AG04449 (cell line): Measurements from ENCODE around the gene LCN2.
"Not testable (repeated sequence)": the region's sequence is repeated elsewhere in the genome, so short reads cannot be mapped to it uniquely, and the experiment has no call there.

Experiments
- CTCF ChIA-PET: fragments of 350-600 bp; formaldehyde crosslinking; extraction: SDS; loops from one replicate; lab custom pipeline; 2021; ENCODE audit warnings: antibody characterized with exemption; lab: Yijun Ruan, JAX
- POLR2A ChIA-PET: fragments of 400-600, 350-600 bp; formaldehyde crosslinking; extraction: SDS; loops from one replicate; lab custom pipeline; 2020; ENCODE audit warnings: antibody characterized with exemption, inconsistent platforms; lab: Yijun Ruan, JAX
- DNase-seq: peaks from one replicate; pipeline ENCODE4 v3.0.0-alpha.2; 2010; ENCODE audit warnings: low read depth, low spot score
- H3K4me3 ChIP-seq: 2 replicates; pipeline ENCODE4 v1.5.1; 2011; ENCODE audit warnings: low read depth, mild to moderate bottlenecking, control low read depth, low read length
- TF ChIP-seq, protein P1 (sequence below): IDR thresholded peaks from one replicate; pipeline ENCODE4 v1.5.1; 2011; ENCODE audit warnings: mild to moderate bottlenecking, moderate library complexity, low read length, control low read depth, inconsistent platforms; ENCODE audit not compliant: insufficient read depth; ENCODE audit errors: missing control alignments

The LCN2 gene

DNA sequence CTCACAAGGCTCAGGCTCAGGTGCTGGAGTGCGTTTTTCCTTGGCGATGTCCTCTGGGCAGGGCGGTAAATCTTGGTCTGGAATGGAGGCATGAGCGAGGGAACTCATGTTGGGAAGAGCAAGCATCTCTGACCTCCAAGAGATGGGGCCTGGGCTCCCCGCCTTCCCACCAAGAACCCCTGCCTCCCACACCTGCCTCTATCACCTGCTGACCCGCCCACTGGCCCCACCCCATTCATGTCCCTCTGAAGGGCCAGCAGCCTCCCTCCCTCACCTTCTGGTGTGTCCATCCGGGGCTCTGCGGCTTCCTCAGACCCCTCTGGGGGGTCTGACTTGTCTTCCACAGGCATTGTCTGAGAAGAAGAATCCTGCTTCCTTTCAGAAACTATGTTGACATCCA, 31.2 kb downstream of the LCN2 start:
- TF ChIP-seq, protein P1, sequence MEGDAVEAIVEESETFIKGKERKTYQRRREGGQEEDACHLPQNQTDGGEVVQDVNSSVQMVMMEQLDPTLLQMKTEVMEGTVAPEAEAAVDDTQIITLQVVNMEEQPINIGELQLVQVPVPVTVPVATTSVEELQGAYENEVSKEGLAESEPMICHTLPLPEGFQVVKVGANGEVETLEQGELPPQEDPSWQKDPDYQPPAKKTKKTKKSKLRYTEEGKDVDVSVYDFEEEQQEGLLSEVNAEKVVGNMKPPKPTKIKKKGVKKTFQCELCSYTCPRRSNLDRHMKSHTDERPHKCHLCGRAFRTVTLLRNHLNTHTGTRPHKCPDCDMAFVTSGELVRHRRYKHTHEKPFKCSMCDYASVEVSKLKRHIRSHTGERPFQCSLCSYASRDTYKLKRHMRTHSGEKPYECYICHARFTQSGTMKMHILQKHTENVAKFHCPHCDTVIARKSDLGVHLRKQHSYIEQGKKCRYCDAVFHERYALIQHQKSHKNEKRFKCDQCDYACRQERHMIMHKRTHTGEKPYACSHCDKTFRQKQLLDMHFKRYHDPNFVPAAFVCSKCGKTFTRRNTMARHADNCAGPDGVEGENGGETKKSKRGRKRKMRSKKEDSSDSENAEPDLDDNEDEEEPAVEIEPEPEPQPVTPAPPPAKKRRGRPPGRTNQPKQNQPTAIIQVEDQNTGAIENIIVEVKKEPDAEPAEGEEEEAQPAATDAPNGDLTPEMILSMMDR, result no peak
- DNase-seq, result no peak
- CTCF ChIA-PET, result interaction anchor here (0.7 to 1.2 kb wide), 3 partner anchors 10 to 19 kb away, joined by 3 to 7 read pairs (median 4); partner anchors contain the start of gene CIZ1
- no peak overlapping the region for H3K4me3 ChIP-seq
- POLR2A ChIA-PET, result no interaction called here

DNA sequence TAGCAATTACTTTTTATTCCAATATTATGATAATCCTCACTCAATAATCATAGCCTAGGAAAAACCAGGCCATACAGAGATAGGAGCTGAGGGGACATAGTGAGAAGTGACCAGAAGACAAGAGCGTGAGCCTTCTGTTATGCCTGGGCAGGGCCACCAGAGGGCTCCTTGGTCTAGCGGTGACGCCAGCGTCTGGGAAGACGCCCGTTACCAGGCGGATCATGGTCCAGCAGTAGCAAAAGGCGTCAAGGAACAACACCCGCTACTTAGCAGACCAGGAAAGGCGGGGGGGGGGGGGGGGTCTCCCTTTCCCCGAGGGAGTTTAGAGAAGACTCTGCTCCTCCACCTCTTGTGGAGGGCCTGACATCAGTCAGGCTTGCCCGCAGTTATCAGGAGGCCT, 32.2 kb downstream of the LCN2 start:
- DNase-seq, POLR2A ChIA-PET, H3K4me3 ChIP-seq: not testable (repeated sequence)
- TF ChIP-seq, protein P1, result peak; percentile 43
- CTCF ChIA-PET, result interaction anchor here (0.7 to 2.8 kb wide), 3 partner anchors 9 to 85 kb away, joined by 3 to 14 read pairs (median 7); partner anchors contain the start of gene CIZ1

DNA sequence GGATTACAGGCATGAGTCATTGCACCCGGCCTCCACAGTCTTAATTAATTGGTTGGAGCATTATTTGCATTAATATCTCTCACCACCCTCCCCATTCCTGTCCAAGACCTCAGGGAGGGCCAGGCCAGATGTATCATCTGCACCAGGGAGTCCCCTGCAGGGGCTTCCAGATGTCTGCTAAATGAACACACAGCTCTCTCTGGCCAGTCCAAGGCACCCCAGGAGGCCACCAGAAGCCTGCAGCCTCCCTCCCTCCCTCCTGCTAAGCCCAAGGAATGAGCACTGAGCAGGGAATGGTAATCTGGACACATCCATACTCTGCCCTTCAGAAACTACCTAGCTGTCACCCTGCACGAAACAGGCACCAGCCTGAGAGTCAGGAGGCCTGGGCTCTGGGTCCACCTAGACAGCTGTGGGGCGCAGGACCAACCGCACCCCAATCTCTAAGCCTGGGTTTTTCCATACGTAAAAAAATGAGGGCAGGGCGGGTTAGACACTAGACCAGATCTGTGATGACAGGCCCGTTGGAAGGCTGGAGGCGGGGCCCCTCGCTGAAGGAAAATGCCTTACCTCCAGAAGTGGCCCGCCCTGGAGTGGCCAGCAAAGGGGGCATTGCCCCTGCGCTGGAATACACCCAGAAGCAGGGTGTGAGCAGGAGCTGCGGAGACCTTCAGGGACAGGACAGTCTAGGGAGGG, 33.8 kb downstream of the LCN2 start:
- TF ChIP-seq, protein P1, result no peak
- DNase-seq, result no peak
- CTCF ChIA-PET, result interaction anchor here (0.7 to 2.8 kb wide), 13 partner anchors 8 to 58 kb away, joined by 3 to 14 read pairs (median 6); partner anchors contain the start of genes CIZ1 and DNM1
- POLR2A ChIA-PET, result interaction anchor here (0.5 kb wide), 1 partner anchor 466 kb away, joined by 3 read pairs; no protein-coding TSS in a partner anchor
- H3K4me3 ChIP-seq, result no peak overlapping the region

DNA sequence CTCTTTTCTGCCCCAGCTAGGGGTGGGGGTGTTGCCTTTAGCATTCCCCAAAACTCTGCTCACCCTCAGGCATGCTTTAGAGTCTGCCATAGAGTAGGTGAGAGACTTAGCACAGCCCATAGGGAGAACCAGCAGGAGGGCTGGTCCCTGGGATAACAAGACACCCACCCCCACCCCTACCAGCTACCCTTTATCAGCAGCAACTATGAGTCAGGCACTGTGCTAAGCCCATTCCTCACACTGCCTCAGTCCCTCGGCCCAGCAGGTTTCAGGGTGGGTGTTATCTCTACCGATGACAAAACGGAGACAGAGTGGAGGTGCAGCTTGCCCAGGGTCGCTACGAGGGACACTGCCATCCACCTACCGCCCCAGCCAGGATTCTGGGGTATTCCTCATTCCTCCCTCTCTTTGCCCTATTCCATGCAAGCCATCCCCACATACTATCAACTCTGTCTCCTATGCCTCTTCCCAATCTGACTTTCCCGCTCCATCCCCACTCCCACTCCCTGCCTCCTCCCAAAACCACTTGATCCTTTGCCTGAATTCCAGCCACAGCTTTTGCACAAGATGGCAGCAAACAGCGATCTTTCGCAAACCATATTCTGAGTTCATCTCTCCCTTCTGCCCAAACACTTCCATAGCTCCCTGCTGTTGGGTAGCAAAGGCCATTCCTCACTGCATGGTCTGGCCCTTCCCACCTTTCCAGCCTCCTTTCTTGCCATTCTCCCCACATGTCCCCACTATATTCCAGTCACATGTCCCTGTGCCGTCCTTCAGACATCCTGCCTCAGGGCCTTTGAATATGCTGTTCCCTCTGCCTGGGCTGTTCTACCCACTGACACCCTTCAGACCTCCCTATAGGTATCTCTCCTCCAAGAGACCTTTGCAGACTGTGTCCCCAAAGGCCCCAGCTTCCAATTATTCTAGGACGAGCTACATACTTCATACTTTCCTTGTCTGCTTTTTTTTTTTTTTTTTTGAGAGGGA, 37.0 kb downstream of the LCN2 start:
- TF ChIP-seq, protein P1, result no peak
- CTCF ChIA-PET, result interaction anchor here (1.1 to 1.8 kb wide), 6 partner anchors 9 to 62 kb away, joined by 3 to 5 read pairs (median 4); no protein-coding TSS in a partner anchor
- no peak overlapping the region for H3K4me3 ChIP-seq
- DNase-seq, result no peak
- POLR2A ChIA-PET, result no interaction called here

DNA sequence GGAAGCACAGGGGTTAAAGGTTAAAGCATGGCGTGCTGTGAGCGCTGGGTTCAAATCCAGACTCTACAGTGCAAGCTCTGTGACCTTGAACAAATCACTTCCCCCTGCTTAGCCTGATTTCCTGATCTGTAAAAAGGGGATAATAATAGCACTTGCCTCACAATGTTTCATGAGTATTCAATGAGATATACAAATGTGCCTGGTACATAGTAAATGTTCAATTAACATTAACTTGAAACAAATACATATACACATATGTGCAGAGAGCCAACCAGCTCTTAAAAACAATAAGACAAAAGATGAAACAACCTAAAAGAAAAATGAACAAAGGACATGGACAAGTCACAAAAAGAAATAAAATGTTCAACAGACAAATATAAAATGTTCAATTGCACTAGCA, 38.1 kb downstream of the LCN2 start:
- ChIA-PET CTCF (interaction anchor here (0.7 to 1.8 kb wide), 9 partner anchors 9 to 63 kb away, joined by 3 to 7 read pairs (median 5); partner anchors contain the start of gene DNM1), POLR2A (no interaction called here)
- TF ChIP-seq, protein P1, result no peak
- no peak for DNase-seq
- no peak overlapping the region for H3K4me3 ChIP-seq
